GM06990 (cell line): ENCODE data around the gene PRR14L.
"Not testable (repeated sequence)": the region's sequence is repeated elsewhere in the genome, so short reads cannot be mapped to it uniquely, and the experiment has no call there.

Experiments used
- DNase-seq: peaks from one replicate; pipeline ENCODE4 v3.0.0-alpha.2; 2011; ENCODE audit not compliant: insufficient read length; ENCODE audit errors: extremely low read depth
- H3K27me3 ChIP-seq: replicated peaks from 2 replicates; pipeline ENCODE4 v1.6.0; 2011; ENCODE audit warnings: low read length; ENCODE audit not compliant: control insufficient read depth, insufficient read depth
- H3K36me3 ChIP-seq: 2 replicates; pipeline ENCODE4 v1.5.1; 2011; ENCODE audit warnings: low read length; ENCODE audit not compliant: control insufficient read depth, insufficient read depth
- H3K4me3 ChIP-seq: replicated peaks from 2 replicates; pipeline ENCODE4 v1.5.1; 2011; ENCODE audit warnings: low read depth, mild to moderate bottlenecking, control low read depth, low read length
- CTCF ChIP-seq: IDR thresholded peaks from 2 replicates; pipeline ENCODE4 v1.5.1; 2011; ENCODE audit warnings: low read length, control low read depth, mild to moderate bottlenecking, inconsistent platforms; ENCODE audit not compliant: insufficient read depth, poor library complexity, severe bottlenecking

PRR14L gene

GRCh38 chr22:31715147-31715778 is 34.7 kb downstream of the PRR14L start:
- no peak for TF ChIP-seq CTCF
- Histone ChIP-seq H3K4me3 (no peak overlapping the region), H3K27me3 (no peaks in the 10 kb centered on the region), H3K36me3 (peaks cover 28% of the 10 kb centered on the region)
- DNase-seq = no peak

GRCh38 chr22:31711226-31711625 is 38.7 kb downstream of the PRR14L start:
- not testable (repeated sequence) for H3K27me3 ChIP-seq, DNase-seq, H3K4me3 ChIP-seq
- peaks cover 26% of the 10 kb centered on the region for H3K36me3 ChIP-seq

DNA sequence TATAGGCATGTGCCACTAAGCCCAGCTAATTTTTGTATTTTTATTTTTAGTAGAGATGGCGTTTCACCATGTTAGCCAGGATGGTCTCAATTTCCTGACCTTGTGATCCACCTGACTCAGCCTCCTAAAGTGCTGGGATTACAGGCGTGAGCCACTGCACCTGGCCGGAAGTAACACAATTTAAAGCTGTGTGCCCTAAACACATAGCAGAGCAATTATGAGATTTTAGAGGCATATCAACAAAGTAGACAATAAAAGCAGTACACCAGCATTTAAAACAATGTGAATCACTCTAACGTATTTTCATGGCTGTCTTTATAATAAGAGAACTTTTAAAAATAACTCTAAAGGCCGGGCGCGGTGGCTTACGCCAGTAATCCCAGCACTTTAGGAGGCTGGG is 42.4 kb downstream of the PRR14L start:
- TF ChIP-seq CTCF = no peak
- DNase-seq = no peak
- no peak overlapping the region for H3K4me3 ChIP-seq
- peaks cover 16% of the 10 kb centered on the region for H3K36me3 ChIP-seq
- no peaks in the 10 kb centered on the region for H3K27me3 ChIP-seq

- Histone ChIP-seq H3K36me3 (peaks cover 11% of the 10 kb centered on the region), H3K4me3 (no peak overlapping the region), H3K27me3 (no peaks in the 10 kb centered on the region)
- TF ChIP-seq CTCF = no peak
- no peak for DNase-seq
These were observed 54.5 kb downstream of the PRR14L start for GRCh38 chr22:31695423-31695822.

DNA sequence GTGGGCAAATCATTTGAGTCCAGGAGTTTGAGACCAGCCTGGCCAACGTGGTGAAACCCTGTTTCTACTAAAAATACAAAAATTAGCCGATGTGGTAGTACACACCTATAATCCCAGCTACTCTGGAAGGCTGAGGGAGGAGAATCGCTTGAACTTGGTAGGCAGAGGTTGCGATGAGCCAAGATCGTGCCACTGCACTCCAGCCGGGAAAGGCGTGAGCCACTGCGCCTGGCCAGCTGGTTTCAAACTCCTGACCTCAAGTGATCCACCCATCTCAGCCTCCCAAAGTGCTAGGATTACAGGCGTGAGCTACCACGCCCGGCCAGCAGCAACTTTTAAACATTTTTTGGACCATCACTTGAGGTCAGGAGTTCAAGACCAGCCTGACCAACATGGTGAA is 55.9 kb downstream of the PRR14L start:
- H3K36me3 ChIP-seq = peaks cover 11% of the 10 kb centered on the region
- H3K27me3 ChIP-seq, DNase-seq, H3K4me3 ChIP-seq: not testable (repeated sequence)

DNA sequence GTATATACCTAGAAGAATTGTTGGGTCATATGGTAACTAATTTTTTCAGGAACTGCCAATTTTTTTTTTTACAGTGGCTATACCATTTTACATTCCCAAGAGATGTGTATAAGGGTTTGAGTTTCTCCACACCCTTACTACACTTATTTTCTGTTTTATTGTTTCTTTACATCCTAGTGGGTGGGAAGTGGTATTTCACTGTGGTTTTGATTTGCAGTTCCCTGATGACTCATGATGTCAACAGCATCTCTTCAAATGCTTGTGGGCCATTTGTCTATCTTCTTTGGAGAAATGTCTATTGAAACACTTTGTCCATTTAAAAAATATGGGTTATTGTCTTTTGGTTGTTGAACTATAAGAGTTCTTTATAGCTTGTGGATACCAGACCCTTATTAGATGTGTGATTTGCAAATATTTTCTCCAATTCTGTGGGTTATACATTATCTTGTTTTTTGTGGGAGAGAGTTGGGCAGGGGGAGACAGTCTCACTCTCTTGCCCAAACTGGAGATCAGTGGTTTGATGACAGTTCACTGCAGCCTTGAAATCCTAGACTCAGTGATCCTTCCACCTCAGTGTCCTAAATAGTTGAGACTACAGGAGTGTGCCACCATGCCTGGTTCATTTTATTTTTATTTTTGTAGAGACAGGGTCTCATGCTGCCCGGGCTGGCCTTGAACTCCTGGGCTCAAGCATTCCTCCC is 57.6 kb downstream of the PRR14L start:
- no peaks in the 10 kb centered on the region for H3K27me3 ChIP-seq
- TF ChIP-seq CTCF = no peak
- H3K36me3 ChIP-seq = peaks cover 13% of the 10 kb centered on the region
- no peak overlapping the region for H3K4me3 ChIP-seq
- no peak for DNase-seq

- H3K36me3 ChIP-seq = peaks cover 15% of the 10 kb centered on the region
These were observed 58.5 kb downstream of the PRR14L start for GRCh38 chr22:31691408-31691807.

More at GRCh38 chr22:31691408-31691807, 58.5 kb downstream of the PRR14L start:
- H3K27me3 ChIP-seq = no peaks in the 10 kb centered on the region
- H3K4me3 ChIP-seq = no peak overlapping the region
- DNase-seq = no peak
- TF ChIP-seq CTCF = no peak
